CD4-positive, alpha-beta T cell treated with Interferon alpha-2 for 1 hour (primary cell): ENCODE data around the gene CHD9.
A peak's percentile ranks its signal among the peaks of the same experiment; 100 is the strongest.
"Not testable (repeated sequence)": the region's sequence is repeated elsewhere in the genome, so short reads cannot be mapped to it uniquely, and the experiment has no call there.

Source experiments
- DNase-seq, 2 donors: peaks; one replicate each; pipeline ENCODE4 v3.0.0-alpha.2; 2020 to 2022

CHD9 gene

DNA sequence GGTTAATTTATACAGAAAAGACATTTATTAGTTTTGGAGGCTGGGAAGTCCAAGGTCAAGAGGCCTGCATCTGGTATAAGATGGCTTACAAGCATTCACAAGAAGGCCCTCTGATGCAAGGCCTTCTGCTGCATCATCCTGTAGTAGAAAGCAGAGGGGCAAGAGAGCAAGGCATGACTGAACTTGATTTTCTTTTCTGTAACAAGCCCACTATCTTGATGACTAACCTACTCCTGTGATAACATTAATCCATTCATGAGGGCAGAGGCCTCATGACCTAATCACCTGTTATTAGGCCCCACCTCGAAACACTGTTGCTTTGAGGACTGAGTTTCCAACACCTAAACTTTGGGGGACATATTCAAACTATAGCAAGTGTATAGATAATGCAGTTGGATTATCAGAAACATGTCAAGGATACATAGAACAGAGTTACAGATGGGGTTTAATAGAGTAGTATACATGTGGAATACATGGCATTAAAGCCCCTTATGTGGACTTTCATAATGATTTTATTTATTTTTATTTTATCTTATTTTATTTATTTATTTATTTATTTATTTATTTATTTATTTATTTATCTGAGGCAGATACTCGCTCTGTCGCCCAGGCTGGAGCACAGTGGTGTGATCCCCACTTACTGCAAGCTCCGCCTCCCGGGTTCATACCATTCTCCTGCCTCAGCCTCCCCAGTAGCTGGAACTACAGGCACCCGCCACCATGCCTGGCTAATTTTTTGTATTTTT, 88.2 kb downstream of the CHD9 start:
- DNase-seq, result no peak

DNA sequence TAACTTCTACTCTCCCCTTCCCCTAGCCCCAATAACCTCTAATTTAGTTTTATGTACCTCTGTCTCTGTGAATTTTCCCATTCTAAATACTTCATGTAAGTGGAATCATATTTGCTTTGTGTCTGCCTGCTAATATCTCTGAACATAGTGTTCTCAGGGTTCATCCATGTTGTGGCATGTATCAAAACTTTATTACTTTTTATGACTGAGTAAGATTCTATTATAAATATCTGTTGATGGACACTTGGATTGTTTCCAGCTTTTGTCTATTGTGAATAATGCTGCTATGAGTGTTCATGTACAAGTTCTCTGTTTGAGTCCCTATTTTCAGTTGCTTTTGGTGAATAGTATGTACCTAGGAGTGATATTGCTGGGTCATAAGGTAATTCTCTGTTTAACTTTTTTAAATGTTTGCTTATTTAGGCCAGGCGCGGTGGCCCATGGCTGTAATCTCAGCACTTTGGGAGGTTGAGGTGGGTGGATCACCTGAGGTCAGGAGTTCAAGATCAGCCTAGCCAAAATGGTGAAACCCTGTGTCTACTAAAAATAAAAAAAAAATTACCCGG, 92.8 kb downstream of the CHD9 start:
- DNase-seq, result no peak

DNA sequence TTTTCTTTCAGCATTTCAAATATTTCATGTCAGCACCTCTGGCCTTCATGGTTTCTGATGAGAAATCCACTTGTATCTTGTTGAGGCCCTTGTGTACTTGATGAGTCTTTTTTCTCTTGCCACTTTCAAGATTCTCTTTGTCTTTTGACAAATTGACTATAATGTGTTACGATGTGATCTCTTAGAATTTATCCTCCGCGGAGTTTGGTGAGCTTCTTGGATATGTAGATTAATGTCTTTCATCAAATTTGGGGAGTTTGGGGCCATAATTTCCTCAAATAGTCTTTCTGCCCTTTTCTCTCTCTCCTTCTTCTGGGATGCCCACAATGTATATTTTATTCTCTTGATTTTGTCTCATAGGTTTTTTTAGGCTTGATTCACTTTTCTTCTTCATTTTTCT, 96.0 kb downstream of the CHD9 start:
- no peak for DNase-seq

DNA sequence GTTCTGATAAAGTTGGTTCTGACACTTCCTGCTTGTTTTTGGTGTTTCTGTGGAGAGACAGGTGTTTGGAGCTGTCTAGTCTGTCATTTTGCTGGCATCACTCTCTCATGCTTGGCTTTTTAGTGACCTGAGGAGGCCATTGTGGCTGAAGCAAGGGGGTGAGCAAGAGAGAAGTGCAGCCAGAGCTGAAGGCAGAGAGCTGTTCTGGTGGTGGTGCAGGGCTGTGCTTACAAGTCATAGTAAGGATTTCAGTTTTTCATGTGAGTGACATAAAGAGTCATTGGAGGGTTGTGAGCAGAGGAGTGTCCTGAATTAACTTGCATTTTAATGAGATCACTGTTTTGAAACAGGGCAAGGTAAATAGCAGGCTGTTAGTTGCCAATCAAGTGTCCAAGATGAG, 97.5 kb downstream of the CHD9 start:
- no peak for DNase-seq

DNA sequence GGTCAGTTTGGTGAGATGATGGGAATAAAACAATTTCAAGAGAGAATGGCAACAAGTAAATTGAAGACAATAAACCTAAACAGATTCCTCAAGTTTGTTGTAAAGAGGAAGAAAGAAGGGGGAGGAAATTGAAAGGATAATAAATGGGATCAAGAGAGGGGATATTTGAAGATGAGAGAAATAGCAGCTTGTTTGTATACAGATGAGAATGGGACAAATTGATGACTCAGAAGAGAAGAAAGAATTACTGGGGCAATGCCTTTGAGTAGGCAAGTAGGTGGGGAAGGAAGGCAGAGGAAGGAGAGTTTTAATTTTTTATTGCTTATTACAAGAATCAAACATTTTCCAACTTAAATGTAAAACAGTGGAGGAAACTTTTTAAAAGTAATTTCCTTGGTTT, 98.3 kb downstream of the CHD9 start:
- DNase-seq, result no peak

DNA sequence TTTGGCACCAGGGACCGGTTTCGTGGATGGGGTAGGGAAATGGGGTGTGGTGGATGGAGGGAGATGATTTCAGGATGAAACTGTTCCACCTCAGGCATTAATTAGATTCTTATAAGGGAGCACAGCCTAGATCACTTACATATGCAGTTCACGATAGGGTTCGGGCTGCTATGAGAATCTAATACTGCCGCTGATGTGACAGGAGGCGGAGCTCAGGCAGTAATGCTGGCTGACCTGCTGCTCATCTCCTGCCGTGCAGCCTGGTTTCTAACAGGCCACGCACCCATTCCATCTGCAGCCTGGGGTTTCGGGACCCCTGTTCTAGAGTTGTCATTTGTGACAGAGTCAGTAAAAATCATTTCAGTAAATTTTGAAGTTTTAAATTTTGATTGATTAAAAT, 99.7 kb downstream of the CHD9 start:
- DNase-seq, result no peak

DNA sequence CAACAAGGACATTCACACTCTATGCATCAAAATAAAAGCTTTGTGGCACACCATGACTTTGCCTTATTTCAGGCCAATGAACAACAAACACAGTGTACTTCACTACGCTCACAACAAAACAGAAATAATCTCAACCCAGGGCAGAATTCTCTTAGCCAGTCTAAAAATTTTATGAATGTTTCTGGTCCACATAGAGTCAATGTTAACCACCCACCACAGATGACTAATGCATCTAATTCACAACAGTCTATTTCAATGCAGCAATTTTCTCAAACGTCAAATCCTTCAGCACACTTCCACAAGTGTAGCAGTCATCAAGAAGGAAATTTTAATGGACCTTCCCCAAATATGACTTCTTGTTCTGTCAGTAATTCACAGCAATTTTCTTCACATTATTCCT, 101.7 kb downstream of the CHD9 start:
- no peak for DNase-seq

DNA sequence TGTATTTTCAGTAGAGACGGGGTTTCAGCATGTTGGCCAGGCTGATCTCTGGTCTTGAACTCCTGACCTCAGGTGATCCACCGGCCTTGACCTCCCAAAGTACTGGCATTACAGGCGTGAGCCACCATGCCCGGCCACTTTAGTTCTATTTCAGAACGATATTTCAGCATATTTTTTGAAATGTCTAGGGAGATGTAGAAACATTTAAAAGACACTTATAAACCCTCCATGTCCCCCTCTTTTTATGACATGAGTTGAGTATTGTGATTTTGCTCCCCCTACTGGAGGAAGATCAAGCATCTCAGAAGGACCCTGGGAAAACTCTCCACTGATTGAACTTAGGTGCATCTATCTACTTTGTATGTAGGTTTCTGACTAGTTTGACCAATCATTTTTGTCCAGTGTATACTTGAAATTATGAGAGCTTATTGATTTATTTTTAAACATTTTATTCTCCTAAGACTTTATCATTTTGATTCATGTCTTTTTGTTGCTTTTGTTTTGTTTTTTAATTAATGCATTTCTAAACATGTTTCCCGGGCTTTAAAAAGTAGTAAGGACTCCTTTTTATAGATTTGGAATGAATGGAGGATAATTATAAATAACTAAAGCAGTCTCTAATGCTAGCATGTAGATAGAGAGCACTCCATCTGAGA, 105.1 kb downstream of the CHD9 start:
- DNase-seq, result peak; percentile 5 to 69

DNA sequence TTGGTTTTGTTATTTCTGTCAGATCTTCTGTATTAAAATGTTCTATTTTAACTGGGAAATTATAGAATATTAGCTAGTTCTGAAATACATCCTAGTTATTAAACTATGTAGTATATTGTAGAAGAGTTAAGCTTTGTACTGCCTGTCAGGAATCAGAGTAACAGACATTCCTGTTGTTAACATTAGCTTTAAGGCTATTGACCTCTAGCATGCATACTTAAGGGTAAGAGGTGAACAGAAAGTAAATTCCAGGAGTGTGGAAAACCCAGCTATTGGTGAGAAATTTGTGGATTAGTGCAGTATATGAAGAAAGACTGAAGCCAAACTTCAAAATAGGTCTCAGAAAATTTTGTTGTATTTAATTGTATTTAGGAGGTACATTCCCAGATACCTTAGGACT, 111.3 kb downstream of the CHD9 start:
- DNase-seq, result no peak

DNA sequence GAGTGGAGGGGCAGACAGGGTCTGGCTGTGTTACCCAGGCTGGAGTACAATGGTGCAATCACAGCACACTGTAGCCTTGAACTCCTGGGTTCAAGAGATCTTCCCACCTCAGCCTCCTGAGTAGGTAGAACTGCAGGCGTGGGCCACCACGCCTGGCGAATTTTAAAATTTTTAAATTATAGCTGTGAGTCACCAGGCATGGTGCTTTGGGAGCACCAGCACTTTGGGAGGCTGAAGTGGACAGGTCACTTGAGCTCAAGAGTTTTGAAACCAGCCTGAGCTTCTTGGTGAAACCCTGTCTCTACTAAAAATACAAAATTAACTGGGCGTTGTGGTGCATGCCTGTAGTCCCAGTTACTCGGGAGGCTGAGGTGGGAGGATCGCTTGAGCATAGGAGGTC, 114.0 kb downstream of the CHD9 start:
- DNase-seq, result no peak

DNA sequence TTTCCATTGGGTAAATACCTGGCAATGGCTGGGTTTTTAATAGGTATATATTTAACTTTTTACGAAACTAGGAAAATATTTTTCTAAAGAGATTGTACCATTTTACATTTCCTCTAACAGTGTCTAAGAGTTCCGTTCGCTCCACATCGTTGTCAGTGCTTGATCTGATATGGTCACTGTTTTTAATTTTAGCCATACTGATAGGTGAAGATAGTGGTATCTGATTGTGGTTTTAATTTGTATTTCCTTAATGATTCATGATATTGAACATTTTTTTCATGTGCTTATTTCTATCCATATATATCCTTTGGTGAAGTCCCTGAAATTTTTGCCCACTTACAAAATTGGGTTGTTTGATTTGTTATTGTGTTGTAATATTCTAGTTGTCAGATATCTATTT, 117.7 kb downstream of the CHD9 start:
- no peak for DNase-seq

DNA sequence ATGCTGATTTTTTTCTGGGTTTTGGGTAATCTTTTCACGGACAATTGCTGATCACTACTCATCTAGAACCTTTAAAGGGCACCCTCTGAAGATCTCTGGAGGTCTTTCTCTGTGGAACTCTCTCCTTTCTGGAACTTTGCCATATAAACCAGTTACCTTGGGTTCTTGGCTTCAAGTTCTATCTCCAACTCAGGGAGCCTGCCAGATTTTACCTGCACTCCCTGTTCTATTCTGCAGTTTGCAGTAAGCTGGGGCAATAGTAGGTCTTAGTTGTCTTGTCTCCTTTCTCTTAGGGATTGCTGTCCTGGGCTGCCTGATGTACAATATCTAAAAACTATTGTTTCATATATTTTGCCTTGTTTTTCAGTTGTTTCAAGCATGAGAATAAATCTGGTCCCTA, 120.3 kb downstream of the CHD9 start:
- DNase-seq, result no peak

DNA sequence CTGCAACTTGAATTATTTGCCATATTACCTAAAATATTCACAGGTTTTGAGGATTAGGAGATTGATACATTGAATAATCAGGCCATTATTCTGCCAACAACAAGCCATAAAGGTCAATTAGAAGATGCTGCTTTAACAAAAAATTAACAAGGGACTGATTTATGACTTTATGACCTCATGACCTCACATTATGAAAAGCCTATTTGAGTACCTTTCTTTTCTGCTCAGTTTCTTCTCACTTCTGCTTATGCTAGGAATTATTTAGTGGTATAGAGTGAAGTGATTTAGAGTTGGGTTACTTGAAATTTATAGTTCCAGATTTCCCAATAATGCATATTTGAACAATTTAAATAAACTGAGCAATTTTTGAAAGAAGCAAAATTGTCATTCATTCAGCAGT, 121.6 kb downstream of the CHD9 start:
- no peak for DNase-seq

DNA sequence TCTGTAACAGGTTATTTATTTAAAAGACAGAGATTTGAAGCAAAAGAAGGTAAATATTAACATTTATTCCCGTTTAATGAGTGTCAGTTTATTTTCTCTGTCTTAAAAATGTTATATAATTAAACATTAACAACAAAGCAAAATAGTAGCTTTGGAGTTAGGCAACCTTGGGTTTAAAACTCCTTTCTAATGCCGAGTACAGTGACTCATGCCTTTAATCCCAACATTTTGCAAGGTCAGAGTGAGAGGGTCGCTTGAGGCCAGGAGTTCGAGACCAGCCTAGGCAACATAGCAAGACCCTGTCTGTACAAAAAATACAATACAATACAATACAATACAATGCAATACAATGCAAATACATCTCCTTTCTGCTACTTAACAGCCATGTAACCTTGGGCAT, 128.7 kb downstream of the CHD9 start:
- DNase-seq, result no peak

DNA sequence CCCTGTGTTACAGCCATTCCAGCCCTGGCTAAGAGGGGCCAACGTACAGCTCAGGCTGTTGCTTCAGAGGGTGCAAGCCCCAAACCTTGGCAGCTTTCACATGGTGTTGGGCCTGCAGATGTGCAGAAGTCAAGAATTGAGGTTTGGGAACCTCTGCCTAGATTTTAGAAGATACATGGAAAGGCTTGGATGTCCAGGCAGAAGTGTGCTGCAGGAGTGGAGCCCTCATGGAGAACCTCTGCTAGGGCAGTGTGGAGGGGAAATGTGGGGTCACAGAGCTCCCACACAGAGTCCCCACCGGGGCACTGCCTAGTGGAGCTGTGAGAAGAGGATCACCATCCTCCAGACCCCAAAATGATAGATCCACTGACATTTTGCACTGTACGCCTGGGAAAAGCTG, 130.9 kb downstream of the CHD9 start:
- DNase-seq, result not testable (repeated sequence)

DNA sequence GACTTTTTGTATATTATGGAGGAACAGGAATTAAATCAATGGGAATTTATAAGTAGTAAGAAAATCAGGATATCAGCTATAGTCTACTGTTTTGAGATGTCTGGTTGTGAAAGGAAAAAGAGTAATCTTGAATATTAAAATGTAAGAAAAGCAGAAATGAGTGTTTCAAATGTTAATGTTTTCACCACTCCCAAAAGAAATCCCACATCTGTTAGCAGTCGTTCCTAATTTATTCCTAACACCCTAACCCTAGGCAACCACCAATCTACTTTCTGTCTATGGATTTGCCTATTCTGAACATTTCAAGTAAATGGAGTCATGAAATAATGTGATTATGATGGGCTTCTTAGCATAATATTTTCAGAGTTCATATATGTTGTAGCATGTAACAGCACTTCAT, 133.0 kb downstream of the CHD9 start:
- DNase-seq, result no peak

DNA sequence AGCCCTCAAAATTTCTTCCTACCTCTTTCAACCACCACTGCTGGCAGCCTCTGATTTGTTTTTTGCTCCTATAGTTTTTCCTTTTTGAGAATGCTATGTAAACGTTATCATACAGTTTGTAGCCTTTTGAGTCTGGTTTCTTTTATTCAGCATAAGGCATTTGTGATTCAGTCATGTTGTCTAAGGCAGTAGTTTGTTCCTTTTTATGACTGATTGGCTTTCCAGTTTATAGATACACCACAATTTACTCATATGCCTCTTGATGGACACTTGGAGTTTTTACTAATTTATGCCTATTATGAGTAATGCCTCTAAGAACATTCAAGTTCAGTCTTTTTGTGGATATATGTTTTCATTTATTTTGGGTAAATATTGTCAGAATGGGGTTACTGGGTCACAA, 136.6 kb downstream of the CHD9 start:
- no peak for DNase-seq

DNA sequence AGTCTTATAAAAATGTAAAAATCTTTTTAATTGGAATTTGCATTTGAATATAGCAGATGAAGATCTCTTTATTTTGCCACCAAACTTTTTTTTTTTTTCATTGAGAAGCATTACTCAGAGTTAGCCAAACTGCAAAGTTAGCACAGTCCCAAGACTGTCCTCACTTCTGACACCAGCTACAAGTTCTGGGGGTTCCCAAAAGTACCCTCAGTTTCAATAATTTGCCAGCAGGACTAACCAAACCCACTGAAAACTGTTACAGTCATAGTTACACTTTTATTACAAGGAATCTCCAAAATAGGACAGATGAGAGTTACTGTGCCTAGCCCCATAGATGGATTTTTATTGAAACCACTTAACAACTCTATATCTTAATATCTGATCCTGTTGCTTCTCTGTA, 144.1 kb downstream of the CHD9 start:
- DNase-seq, result no peak

DNA sequence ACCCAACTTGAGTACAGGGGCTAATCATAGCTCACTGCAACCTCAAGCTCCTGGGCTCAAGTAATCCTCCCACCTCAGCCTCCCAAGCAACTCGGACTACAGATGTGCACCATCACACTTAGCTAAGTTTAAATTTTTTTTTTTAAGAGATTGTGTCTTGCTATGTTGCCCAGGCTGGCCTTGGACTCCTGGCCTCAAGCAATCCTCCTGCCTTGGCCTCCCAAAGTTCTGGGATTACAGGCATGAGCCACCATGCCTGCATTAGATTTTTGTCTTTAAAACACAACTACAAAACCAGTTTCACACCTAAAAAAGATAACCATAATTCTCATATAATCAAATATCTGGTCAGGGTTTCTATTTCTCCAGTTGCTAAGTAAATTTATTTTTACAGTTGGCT, 147.1 kb downstream of the CHD9 start:
- DNase-seq, result no peak

DNA sequence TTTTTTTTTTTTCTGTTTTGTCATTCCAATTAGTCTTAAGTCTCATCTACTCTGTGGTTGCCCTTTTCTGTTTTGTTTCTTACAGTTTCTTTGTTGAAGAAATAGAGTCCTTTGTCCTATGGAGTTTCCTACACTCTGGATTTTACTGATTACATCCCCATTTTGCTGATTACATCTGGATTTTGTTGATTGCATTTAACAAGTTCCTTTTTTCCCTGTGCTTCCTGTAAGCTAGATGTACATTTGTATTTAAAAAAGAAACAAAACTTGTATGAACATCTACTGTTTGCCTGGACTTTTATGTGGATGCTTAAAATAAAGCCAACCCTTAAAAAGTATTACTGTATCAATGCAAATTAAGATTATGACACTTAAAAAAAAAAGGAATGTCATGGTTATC, 147.6 kb downstream of the CHD9 start:
- DNase-seq, result no peak

DNA sequence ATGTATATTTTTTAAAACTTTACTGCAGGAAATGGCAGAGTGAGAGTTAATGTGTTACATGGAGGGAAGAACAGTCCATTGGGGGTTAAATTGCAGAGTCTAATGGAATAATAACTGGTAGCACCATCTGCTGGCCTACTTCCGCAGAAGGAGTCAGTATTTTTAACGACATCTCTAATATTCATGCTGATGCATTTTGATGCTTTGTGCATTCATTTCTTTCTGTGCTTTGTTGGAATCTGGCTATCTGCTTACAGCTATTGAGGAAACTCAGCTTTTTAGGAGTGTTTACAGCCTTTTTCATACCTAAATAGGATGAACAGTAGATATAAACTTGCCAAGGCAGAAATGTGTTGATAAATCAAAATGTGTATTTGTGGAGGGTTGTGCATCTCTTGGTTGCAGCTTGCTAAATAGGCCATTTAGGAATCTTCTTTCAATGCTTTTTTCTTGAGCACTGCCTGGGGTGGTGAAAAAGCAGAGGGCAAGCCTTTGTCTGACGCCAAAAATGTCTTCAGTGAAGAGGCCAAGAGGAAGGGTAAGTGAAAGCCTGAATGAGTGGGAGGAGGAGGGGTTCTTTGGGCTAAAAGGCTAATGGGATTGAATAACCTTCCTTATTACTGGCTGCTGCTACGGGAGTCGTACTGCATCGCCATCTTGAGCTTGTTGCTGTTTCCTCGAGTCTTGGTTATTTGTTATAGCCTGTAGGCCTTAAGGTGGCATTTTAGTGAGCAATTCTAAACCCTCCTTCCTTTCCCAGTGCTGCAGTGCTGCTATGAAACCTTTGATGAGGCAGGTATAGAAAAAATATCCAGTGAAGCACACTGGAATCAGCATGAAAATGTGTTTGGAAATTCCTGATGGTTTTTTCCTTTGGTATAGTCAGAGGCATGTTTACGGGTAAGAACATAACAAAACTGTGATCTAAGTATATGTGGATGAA, 153.3 kb downstream of the CHD9 start:
- DNase-seq, result peak; percentile 28 to 36

DNA sequence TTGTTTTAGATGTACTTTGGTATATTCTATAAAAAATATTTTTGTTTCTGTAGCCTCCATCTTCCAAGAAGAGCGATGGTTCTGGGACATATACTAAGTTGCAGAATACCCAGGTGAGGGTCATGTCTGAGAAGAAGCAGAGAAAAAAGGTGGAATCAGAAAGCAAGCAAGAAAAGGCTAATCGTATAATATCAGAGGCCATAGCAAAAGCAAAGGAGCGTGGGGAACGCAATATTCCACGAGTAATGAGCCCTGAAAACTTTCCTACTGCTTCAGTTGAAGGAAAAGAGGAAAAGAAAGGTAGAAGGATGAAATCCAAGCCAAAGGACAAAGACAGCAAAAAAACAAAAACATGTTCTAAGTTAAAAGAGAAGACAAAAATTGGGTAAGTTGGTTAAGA, 154.6 kb downstream of the CHD9 start:
- no peak for DNase-seq

DNA sequence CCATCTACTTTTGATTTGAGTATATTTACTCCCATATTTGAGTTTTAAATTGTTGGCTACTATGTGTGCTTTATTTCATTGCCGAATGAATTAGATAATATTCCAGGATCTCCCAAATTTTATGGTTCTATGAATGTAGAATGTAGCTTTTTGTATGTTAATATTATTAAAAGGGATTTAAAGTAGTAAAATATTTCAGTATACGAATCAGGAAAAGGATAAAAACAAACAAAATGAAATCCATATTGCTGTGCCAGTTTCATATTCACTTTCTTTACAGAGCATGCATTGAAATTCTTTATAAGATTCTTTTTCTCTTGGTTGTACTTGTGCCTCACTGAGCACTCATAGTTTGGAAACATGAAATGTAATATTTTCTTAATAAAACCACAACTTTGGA, 155.1 kb downstream of the CHD9 start:
- no peak for DNase-seq

DNA sequence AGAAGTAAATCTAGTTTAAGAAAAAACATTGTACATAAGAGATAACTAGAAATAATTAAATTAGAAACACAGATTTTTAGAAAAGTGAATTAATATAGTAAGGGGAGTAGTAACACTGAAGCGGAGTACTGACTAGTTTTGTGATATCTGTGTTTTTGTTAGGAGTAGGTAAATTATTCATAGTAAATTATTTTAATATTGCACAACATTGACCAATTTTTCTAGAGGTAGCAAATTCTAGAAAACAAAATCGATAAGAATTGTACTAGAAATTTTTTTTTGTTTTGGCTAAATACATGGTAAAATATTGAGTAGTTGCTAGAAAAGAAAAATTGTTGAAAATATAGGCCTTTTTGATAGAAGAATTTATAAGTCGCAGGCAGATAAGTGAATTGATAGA, 156.5 kb downstream of the CHD9 start:
- DNase-seq, result no peak
